GM18498 (cell line): ENCODE data around the gene SUSD3.
"Not testable (repeated sequence)": the region's sequence is repeated elsewhere in the genome, so short reads cannot be mapped to it uniquely, and the experiment has no call there.

Source experiments
- ATAC-seq: cut with Tn5 transposase; IDR thresholded peaks from one replicate; pipeline ENCODE4 v1.9.1; 2021; ENCODE audit warnings: mild to moderate bottlenecking, moderate library complexity; ENCODE audit not compliant: unreplicated experiment

SUSD3 gene

DNA sequence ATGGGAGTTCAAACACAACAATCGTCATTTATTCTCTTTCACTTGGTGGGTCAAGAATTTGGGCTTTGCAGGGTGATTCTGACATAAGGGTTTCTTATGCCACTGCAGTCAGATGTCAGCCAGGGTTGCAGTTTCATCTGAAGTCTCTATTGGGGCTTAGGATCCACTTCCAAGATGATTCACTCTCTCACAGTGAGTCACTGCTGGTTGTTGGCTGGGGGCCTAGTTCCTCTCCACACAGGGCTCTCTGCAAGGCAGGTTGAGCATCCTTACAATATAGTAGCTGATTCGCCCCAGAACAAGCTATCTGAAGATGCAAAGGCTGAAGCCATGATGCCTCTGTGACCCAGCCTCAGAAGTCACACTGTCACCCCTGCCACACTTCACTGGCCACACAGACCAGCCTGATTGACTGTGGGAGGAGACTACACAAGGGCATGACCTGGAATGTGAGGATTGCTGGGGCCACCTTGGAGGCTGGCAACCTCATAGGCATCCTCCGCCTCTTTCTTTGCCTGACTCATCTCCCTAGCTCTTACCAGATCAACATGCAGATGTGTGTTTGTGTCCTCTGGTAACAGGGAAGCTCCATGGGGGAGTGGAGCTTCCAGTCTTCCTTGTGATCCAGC lies 33.1 kb downstream of the SUSD3 start:
- no peak for ATAC-seq

DNA sequence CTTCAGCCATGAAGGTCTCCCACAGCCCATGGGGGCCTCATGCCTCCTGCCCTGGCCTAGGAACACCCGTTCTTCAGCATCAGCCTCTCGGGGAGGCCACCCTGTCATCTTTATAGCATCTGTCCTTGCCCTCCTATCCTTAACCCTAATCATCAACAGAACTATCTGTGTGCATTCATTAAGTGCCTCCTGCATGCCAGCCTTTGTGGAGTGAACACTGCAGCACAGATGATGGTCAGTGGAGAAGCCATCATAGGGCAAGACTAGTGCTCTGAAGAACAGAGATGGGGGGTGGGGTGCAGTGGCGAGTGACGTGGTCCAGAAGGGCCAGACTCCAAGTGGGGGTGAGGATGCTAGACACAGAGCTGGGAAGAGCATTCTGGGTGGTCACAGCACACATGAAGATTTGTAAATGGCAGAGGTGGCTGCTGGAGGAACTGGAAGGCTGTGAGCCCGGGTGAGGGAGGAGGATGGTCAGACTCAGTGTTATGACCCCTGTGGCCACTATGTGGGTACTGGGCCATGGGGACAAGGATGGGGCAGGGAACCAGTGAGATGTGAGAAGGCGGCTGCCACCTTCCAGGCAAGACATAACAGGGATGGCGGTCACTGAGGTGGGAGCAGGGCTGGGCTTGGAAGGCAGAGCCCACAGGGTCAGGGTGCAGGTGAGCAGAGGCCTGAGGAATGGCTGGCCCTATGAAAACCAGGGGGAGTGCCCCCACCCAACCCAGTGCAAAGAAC lies 33.9 kb downstream of the SUSD3 start:
- no peak for ATAC-seq

DNA sequence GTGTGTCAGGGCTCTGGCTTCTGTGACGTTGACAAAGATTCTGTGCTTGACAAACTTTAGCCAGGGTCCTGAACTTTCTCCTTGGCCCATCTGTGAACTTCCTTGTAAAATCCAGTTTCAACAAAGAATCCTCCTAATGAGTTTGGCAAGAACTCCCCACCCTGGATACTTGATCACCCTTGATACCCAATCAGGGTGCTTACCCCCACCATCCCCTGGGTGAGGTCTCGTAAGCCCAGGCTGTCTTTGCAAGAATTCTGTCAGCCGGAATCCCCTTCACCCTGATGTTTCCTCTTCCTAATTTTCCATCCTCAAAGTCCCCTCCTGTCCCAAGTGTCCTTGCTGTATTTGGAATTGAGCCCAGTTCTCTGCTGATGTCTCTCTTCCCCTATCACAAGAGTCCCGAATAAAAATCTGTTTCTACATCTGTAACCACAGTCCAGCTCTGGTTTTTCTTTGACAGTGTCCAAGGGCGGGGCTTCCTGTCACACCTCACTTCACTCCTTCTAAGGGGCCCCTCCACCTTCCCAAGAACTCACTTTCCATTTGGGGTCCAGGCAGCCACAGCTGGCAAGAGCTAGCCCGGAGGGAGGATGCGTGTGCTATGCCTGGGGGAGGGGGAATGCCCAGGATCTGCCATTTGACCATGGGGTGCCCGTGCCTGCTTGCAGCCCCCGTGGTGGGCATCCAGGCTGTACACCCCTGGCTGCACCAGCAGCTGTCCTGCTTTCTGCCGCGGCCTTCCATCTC lies 34.8 kb downstream of the SUSD3 start:
- no peak for ATAC-seq

DNA sequence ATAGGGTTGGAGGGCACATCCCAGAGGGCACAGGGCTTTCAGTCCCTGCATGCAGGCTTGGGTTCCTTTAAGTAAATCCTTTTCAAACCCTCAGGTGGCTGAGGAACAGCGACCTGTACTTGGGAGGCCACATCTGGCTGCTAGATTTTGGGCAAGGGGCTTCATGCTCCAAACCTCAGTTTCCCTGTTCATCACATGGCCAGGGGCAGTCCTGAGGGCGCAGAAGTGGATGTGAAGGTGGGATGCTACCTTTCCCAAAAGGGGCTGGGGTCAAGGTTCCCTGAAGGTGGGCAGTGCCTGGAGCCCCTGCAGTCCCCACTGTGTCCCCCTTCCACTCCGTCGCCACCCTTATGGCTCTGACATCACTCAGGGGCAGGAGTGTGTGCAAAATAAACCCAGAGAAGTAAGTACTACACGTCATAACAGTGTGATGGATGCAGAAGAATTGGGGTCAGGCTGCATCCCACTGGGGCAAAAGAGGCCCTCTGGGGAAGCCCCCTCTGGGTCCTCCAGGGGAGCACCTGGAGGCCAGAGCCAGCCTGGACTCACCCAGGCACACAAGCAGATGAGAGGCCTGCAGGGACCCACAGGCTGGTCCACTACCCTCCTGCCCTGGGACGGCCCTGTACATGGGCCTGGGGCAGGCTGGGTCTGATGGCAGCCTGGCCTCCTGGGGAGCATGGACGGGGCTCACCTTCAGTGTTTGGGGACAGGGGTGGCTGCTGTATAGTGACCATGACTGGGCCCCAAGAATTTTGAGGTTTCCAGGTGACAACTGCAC lies 35.6 kb downstream of the SUSD3 start:
- ATAC-seq = no peak

DNA sequence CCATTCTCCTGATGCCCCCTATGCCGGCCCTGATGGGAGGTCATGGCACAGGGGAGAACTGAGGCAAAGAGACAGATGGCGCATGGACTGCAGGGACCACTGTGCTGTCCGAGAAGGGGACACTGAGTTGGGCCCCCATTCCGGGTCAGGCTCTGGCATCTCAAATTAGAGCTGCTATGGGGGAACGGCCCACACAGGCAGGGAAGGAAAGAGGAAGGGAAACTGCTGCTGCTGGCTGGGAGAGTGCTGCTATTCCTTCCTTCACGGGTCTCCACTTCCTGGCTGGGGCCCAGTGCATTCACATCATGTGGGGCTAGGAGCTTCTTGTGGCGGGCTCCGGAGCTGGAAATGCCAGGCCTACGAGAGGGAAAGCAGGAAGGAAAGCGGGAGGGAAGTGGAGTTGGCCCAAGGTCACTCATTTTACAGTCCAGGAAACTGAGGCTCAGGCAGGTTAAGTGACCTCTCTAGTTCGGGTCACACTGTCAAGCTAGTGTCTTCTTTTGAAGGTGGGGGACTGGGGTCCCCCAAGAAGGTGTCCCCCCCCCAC lies 36.2 kb downstream of the SUSD3 start:
- ATAC-seq = no peak

DNA sequence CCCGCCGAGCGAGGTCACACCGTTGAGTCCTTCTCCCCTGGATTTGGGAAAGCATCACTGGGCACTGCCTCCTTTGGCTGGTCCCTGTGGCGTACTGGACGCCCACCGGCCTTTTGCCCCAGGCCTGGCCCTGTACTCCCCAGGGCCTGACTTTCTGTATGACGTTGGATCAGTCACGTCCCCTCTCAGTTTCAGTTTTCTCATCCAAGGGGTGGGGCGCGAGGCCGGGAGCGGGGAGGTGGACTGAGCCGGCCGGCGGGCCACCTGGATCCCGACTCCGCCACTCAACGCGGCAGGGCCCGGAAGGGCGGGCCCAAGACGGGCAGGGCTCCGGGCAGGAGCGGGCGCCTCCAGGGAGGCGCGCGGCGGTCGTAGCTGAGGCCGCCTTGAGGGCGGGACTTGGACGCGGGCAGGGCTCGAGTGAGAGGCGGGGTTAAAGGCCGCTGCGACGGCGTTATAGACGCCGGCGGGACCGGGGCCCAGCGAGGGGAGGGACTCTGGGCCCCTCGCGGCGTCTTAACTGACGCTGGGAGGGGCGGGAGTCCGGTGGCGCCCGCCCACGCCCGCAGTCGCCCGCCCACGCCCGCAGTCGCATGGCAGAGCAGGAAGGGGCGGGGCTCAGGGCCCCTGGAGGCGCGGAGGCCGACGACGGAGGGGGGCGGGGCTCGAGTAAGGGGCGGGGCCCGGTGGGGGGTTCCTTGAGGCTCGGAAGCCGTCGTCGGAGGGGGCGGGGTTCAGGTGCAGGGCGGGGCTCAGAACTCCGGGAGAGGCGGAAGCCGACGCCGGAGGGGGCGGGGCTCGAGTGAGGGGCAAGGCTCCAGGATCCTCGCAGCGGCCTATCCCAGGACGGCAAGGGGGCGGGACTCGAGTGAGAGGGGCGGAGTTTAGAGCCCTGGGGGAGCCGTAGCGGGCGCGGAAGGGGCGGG lies 37.0 kb downstream of the SUSD3 start:
- peak; percentile 73 for ATAC-seq

DNA sequence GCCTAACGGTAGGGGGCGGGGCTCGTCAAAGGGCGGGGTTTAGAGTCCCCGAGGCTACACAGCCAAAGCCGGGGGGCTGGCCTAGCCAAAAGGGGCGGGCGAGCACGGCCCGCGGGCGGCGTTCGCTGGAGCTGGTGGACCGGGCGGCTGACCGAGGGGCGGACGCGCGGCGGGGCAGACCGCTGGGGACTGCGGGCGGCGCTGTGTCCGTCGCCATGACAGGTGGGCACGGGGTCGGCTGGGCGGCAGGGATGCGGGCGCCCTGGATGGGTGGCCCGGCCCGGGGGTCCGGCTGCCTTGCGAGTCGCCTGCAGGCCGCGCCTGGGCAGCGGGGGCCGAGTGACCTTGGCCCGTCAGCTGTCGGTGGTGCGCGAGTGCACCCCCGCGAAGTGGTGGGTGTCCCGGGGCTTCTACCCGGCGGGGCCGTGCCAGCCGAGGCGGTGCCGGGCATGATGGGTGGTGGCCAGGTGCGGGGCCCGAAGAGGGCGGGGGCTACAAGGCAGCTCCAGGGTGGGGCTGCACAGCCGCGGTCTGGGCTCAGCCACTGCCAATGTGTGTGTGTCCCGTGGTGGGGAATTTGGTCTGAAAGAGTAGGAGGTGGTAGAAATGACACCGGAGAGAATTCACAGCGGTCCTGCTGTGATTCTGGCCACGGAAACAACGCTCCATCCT lies 37.8 kb downstream of the SUSD3 start, which contains the start of gene CARD19:
CARD19 (plus strand) TSS at position 87 of the 672 bp plus-strand sequence; CDS start at position 216, 129 bp downstream.
- ATAC-seq = peak; percentile 20

DNA sequence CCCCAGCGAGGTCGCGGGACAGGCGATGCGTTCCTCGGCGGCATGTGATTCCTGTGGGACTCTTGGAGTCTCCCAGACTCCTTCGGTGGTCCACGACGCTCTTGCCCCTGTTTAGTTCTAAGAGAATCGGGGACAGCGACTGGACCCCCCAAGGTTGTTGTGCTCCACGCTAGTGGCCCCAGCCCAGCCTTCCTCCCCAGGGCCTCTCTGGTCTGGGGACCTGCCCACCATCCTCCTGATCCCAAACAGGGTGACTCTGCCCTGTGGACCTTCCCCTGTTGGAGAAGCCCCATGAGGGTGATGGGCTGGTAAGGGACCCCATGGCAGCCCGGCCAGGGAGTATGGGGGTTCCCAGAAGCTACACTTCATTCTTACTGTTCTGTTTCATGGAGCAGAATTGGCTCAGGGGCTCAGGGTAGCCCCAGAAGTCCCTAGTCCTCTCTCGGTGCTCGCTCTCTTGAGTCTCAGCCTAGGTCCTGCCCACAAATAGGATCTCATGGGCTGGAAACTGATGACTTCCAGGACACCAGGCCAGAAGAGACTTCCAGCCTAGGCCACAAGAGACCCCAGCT lies 38.4 kb downstream of the SUSD3 start:
- no peak for ATAC-seq

DNA sequence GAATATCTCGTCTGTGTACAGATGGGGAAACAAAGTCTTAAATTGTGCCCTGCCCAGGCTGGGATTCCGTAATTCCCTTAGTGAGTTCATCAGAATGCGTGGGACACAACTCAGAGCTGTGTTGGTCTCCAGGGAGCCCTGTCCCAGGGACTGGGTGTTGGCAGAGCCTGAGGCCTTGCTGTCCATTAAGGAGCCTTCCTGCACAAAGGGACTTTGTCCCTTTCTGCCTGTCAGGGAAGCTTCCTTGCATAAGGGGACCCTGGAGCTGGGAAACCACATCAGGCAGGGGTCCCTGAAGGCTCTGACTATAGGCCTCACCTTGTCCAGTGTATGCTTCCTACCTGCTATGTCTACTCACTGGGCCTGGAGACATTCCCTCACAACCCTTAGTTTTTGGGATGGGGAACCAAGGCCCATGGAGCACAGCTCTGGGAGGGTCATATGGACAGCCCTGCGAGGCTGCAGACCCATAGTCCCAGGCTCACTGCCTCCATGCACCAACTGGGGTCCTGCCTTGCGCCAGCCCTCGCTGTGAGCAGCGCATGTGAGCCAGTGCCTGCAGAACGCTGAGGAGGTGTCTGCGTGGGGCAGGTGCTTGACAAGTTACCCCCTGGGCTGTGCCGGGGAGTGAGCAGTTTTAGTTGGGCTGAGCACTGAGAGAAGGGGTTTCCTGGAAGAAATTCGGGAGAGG lies 39.2 kb downstream of the SUSD3 start:
- no peak for ATAC-seq

DNA sequence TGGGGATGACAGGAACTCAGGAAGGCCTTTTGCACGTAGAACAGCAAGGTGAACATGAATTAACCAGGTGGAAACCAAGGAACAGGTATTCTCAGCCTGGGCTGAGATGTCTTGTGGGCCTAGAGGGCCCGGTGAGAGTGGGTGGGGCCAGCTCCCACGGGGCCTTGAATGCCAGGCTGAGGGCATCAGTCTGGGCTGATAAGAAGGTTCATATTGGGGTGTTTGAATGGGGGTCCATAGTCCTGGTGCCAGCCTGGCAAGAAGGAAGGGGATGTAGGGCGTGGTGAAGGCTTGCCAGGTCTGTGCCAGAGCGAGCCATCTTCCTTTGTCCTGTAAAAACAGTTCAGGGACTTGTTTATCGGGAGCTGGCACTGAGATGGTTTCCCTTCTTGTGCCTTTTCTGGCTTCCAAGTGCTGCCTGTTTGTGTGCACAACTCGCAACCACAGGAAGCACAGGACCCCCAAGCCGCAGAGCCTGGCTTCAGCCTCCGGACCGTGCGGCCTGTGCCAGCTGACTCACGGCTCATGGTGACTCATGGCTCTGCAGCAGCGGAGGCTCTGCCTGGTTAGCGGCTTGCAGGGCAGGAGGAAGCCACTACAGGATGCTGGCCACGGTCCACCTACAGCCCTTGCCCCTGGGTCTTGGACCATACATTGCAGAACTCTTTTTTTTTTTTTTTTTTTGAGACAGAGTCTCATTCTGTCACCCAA lies 39.9 kb downstream of the SUSD3 start:
- no peak for ATAC-seq

DNA sequence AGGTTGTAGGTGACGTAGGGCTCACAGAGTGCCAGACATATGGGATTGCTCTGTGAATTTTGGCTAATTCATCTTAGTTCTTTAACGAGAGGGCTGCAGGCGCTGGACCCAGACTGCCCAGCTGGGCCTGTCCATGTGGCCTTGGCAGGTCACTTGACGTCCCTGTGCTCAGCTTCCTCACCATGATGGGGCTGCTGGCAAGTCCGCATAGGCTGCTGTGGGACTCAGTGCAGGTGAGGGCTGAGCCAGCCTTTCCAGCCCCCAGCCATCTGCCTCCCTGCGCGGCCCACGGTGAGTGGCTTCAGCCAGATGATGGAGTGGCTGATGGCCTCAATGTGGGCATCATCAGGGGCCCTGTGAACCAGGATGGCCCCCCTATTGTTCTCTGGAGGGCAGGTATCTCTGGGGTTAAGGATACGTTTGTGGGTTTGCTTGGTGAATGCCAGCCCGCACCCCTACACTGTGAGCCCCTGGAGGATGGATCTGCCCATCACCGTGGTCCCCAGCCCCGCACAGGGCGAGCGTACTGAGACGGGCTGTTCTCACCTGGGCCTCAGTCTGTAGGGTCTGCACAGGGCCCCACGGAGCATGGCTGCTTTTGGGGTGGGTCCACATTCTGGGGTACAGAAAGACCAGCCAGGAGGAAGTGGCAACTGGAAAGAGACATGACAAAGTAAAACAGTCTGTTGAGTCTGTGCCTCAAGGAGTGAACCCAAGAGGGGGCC lies 41.2 kb downstream of the SUSD3 start:
- no peak for ATAC-seq

DNA sequence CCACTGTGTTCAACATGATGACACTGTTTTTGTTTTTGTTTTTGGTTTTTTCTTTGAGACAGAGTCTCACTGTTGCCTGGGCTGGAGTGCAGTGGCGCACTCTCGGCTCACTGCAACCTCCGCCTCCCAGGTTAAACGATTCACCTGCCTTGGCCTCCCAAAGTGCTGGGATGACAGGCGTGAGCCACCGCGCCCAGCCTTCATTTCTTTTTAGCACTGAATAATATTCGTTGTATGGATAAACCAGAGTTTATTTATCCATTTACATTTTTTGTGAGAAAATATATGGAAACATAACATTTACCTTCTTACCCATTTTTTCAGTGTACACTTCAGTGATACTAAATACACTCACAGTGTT lies 41.8 kb downstream of the SUSD3 start:
- ATAC-seq = no peak

DNA sequence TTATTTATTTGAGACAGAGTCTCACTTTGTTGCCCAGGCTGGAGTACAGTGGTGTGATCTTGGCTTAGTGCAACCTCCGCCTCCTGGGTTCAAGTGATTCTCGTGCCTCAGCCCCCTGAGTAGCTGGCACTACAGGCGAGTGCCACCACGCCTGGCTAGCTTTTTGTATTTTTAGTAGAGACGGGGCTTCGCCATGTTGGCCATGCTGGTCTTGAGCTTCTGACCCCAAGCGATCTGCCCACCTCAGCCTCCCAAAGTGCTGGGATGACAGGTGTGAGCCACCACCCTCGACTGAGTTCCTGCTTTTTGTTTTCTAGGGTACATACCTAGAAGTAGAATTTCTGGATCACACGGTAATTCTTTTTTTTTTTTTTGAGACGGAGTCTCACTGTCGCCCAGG lies 42.6 kb downstream of the SUSD3 start:
- ATAC-seq = not testable (repeated sequence)

DNA sequence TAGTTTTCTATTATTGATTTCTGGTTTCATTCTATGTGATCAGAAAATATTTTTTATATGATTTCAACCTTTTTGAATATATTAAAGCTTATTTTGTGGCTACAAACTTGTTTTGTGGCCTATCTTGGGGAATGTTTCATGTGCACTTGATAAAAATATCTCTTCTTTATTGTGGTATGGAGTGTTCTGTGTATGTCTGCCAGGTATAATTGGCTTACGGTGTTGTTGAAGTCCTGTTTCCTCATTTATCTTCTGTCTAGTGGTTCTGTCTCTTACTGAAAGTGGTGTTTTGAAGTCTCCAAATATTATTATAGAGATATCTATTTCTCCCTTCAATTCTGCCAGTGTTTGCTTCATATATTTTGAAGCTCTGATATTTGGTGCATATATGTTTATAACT lies 47.1 kb downstream of the SUSD3 start:
- ATAC-seq = no peak

DNA sequence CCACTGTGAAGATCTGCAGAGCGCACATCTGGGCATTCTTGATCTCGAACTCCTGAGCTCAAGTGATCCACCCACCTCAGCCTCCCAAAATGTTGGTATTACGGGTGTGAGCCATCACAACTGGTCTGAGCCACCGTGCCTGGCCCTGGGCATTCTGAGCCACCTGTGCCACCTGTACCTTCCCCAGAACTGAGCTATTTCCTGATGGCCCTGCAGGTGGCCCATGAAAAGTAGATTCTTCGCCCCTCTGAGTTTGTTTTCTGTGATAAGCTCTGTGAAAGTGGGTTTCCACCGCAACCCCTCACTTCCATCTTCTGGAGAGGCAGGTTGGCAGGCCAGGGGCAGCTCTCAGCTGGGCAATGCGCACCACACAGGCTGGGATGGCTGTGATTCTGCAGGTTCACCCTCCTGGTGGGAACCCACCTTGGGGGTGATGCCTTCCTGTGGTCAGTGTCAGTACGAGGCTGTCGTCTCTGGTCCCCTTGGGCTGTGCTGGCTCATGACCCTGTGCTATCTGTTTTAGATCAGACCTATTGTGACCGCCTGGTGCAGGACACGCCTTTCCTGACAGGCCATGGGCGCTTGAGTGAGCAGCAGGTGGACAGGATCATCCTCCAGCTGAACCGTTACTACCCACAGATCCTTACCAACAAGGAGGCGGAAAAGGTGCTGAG lies 48.8 kb downstream of the SUSD3 start:
- no peak for ATAC-seq

DNA sequence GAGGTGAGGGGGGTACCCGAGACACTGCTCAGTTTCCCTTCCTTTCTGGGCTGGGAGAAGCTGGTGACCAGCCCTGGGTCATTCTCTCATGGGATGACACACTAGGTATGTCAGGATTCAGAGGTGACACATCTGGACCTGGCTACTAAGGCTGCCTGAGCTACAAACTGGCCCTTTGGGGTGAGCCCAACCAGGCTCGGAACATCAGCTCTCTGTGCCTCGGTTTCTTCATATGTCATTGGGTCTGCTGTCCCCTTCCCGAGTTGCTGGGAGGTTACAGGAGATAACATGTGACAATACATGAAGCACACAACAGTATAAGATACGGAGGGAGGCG lies 49.3 kb downstream of the SUSD3 start:
- ATAC-seq = no peak
